Endothelial cell of umbilical vein (primary cell): ENCODE measurements around the gene PLCB4. TPM values are rescaled to one million over a fixed set of nuclear protein-coding genes. Genes with fewer than 3 reads are reported as not detected.

ENCODE experiments used
- BruUV-seq: library from RNA; stranded (reverse); fragments of 400-500 nt; replicated peaks from 2 replicates; lab custom pipeline; 2021; lab: Mats Ljungman, UMichigan
- CTCF ChIA-PET: fragments of 300-600, 350-600 bp; sonication (Branson Sonifier 250); formaldehyde crosslinking; loops from one replicate; lab custom pipeline; 2021; ENCODE audit warnings: antibody characterized with exemption, inconsistent platforms; lab: Charles Lee
- POLR2A ChIA-PET: fragments of 300-600, 350-600 bp; sonication (Branson Sonifier 250); formaldehyde crosslinking; loops from one replicate; lab custom pipeline; 2021; ENCODE audit warnings: antibody characterized with exemption, inconsistent platforms; lab: Charles Lee
- DNase-seq: peaks from one replicate; pipeline ENCODE4 v3.0.0-alpha.2; 2011; ENCODE audit warnings: low read depth, low spot score
- FAIRE-seq: peaks from 2 replicates; lab custom pipeline; 2011; peaks lifted over from hg19 to GRCh38; lab: Jason Lieb, UNC
- H2AFZ ChIP-seq: 2 replicates; pipeline ENCODE4 v1.6.0; 2012; ENCODE audit warnings: low read depth, low read length, control low read depth, inconsistent platforms
- H3K27ac ChIP-seq: 2 replicates; pipeline ENCODE4 v1.5.1; 2011; ENCODE audit warnings: low read depth, mild to moderate bottlenecking, control low read depth, low read length, moderate library complexity; ENCODE audit not compliant: insufficient read depth
- H3K27me3 ChIP-seq, 2 experiments: 2 replicates each; pipeline versions ENCODE4 v1.6.0 to v1.6.1; 2011; ENCODE audit warnings: low read length in 2 of 2, mixed read lengths in 1 of 2; ENCODE audit not compliant: control insufficient read depth in 2 of 2, insufficient read depth in 2 of 2
- H3K36me3 ChIP-seq, 2 experiments: 2 replicates in 1 of 2; 3 replicates in 1 of 2; pipeline ENCODE4 v1.5.1; 2011; ENCODE audit warnings: low read length in 2 of 2, mild to moderate bottlenecking in 1 of 2, moderate library complexity in 1 of 2; ENCODE audit not compliant: control insufficient read depth in 2 of 2, insufficient read depth in 2 of 2; ENCODE audit errors: extremely low read depth in 1 of 2
- H3K4me1 ChIP-seq: 3 replicates; pipeline ENCODE4 v1.5.1; 2011; ENCODE audit warnings: mild to moderate bottlenecking, low read length; ENCODE audit not compliant: control insufficient read depth, insufficient read depth; ENCODE audit errors: extremely low read depth
- H3K4me2 ChIP-seq: 2 replicates; pipeline ENCODE4 v1.6.1; 2011; ENCODE audit warnings: low read length, control low read depth, mixed read lengths; ENCODE audit not compliant: insufficient read depth
- H3K4me3 ChIP-seq, 3 experiments: fragments of 200-600 bp in 1 of 3; sonication (generic), shearing (Covaris generic) in 1 of 3; replicated peaks in 1 of 3; 2 replicates each; pipeline ENCODE4 v1.5.1; 2011 to 2016; ENCODE audit warnings: control low read depth in 3 of 3, low read length in 3 of 3, mild to moderate bottlenecking in 2 of 3, inconsistent platforms in 1 of 3, low read depth in 1 of 3, moderate library complexity in 1 of 3; ENCODE audit not compliant: insufficient read depth in 1 of 3
- H3K79me2 ChIP-seq: 2 replicates; pipeline ENCODE4 v1.6.0; 2012; ENCODE audit warnings: low read length, inconsistent platforms; ENCODE audit not compliant: control insufficient read depth, insufficient read depth
- H3K9ac ChIP-seq: replicated peaks from 2 replicates; pipeline ENCODE3; 2011; ENCODE audit warnings: low read length, control low read depth; ENCODE audit not compliant: insufficient read depth; ENCODE audit errors: extremely low read depth
- H3K9me1 ChIP-seq: replicated peaks from 3 replicates; pipeline ENCODE4 v1.6.0; 2011; ENCODE audit warnings: mild to moderate bottlenecking, low read length; ENCODE audit not compliant: control insufficient read depth, insufficient read depth; ENCODE audit errors: extremely low read depth
- H3K9me3 ChIP-seq: replicated peaks from 2 replicates; pipeline ENCODE4 v1.5.1; 2012; ENCODE audit warnings: low read length, inconsistent platforms; ENCODE audit not compliant: control insufficient read depth, insufficient read depth
- H4K20me1 ChIP-seq: replicated peaks from 2 replicates; pipeline ENCODE3; 2011; ENCODE audit warnings: mild to moderate bottlenecking, low read length; ENCODE audit not compliant: control insufficient read depth, insufficient read depth; ENCODE audit errors: extremely low read depth
- CTCF ChIP-seq, 2 donors: IDR thresholded peaks; 1 replicate in 1 of 2; 2 replicates in 1 of 2; pipeline ENCODE4 v1.5.1; 2011; ENCODE audit warnings: low read length in 2 of 2, mild to moderate bottlenecking in 2 of 2, moderate library complexity in 2 of 2, control low read depth in 1 of 2, inconsistent platforms in 1 of 2, low read depth in 1 of 2; ENCODE audit not compliant: insufficient read depth in 1 of 2; ENCODE audit errors: extremely low read depth in 1 of 2
- EZH2 ChIP-seq: IDR thresholded peaks from 2 replicates; pipeline ENCODE4 v1.6.1; 2012; ENCODE audit warnings: borderline replicate concordance, low read depth, mild to moderate bottlenecking, moderate library complexity, low read length, inconsistent platforms; ENCODE audit not compliant: severe bottlenecking
- FOS ChIP-seq: IDR thresholded peaks from 2 replicates; pipeline ENCODE4 v1.6.1; 2011; ENCODE audit warnings: mild to moderate bottlenecking, low read length, moderate library complexity, borderline replicate concordance; ENCODE audit not compliant: insufficient read depth
- GATA2 ChIP-seq: IDR thresholded peaks from 2 replicates; pipeline ENCODE4 v1.7.0; 2011; ENCODE audit warnings: low read depth, mild to moderate bottlenecking, moderate library complexity, mixed read lengths, low read length; ENCODE audit not compliant: insufficient read length, insufficient read depth
- JUN ChIP-seq: IDR thresholded peaks from 2 replicates; pipeline ENCODE4 v1.6.1; 2011; ENCODE audit warnings: borderline replicate concordance, low read depth; ENCODE audit not compliant: insufficient read length, insufficient read depth
- MAX ChIP-seq: IDR thresholded peaks from 2 replicates; pipeline ENCODE4 v1.6.1; 2011; ENCODE audit not compliant: insufficient read depth, insufficient read length
- MYC ChIP-seq: IDR thresholded peaks from one replicate; pipeline ENCODE4 v1.6.1; 2011; ENCODE audit warnings: mild to moderate bottlenecking, low read depth, low read length
- POLR2A ChIP-seq: IDR thresholded peaks from 2 replicates; pipeline ENCODE4 v1.6.1; 2012; ENCODE audit warnings: low read depth, mild to moderate bottlenecking, control low read depth, low read length
- POLR2AphosphoS5 ChIP-seq: IDR thresholded peaks from 2 replicates; pipeline ENCODE4 v1.6.1; 2012; ENCODE audit warnings: low read depth, mild to moderate bottlenecking, control low read depth, low read length, moderate library complexity; ENCODE audit not compliant: insufficient read depth
- dilution Hi-C: fragments of 300-500 bp; cut with MboI; formaldehyde crosslinking; loops from one replicate; pipeline ENCODE4 v1.15.0; 2019; ENCODE audit warnings: low sequenced_read_pairs; ENCODE audit not compliant: extremely low pct_ligation_motif_present
- intact Hi-C: fragments of 100-400 bp; cut with micrococcal nuclease; formaldehyde crosslinking; loops from one replicate; pipeline ENCODE4 v1.10.0; 2022
- polyA plus RNA-seq, 4 experiments: library from polyadenylated mRNA; depleted of rRNA in 3 of 4; stranded (reverse) in 3 of 4; unstranded in 1 of 4; fragments of >200 nt; gene quantifications; 2 replicates each; pipeline versions ENCODE4 v1.2.1 to v1.2.3, GENCODE V29; 2011 to 2012; ENCODE audit warnings: missing spikeins in 1 of 4
- total RNA-seq: library from RNA; stranded (reverse); gene quantifications from 2 replicates; pipeline ENCODE4 v1.2.3, GENCODE V29; 2021

Gene PLCB4
- total and polyA plus RNA-seq, 2 donors (not counting 3 experiments of a cell fraction or from before 2014, with no cell fraction given), result 0.37 to 1.7 TPM

- Histone ChIP-seq H4K20me1 (no peaks in the 10 kb centered on the region), H3K9ac (no peak overlapping the region), H3K4me1 (peaks cover 2% of the 10 kb centered on the region), H2AFZ (no peak overlapping the region), H3K79me2 (no peaks in the 10 kb centered on the region), H3K27me3 (no peaks in the 10 kb centered on the region), H3K36me3 (no peaks in the 10 kb centered on the region), H3K4me2 (no peak overlapping the region), H3K4me3 (no peak overlapping the region), H3K27ac (no peak overlapping the region), H3K9me1 (no peaks in the 10 kb centered on the region), H3K9me3 (no peaks in the 10 kb centered on the region)
- CTCF ChIA-PET, result interaction anchor here (1.0 to 5.6 kb wide), 12 partner anchors 10 to 504 kb away, joined by 3 to 776 read pairs (median 16); no protein-coding TSS in a partner anchor
- dilution Hi-C loops (no loop called here), intact Hi-C loops (loop anchor here (2.0 kb wide), 1 partner anchor 59 kb away; no protein-coding TSS in a partner anchor)
- TF ChIP-seq GATA2 (peak; percentile 31), POLR2AphosphoS5 (no peak), FOS (peak; percentile 36), MYC (no peak), JUN (no peak), EZH2 (no peak)
- BruUV-seq, result no TSS peak
- DNase-seq (peak; percentile 22), FAIRE-seq (peak; percentile 15)
- POLR2A ChIA-PET, result no interaction called here
Measured at GRCh38 chr20:9409352-9409751, 340.5 kb downstream of the PLCB4 start.

GRCh38 chr20:9409981-9410380 lies 341.1 kb downstream of the PLCB4 start:
- H3K27me3 ChIP-seq, result no peaks in the 10 kb centered on the region
- TF ChIP-seq JUN (no peak), CTCF (IDR thresholded peaks at IDR 0.05; ENCODE audit: extremely low read depth in 1 of 2, insufficient read depth in 1 of 2, low read depth in 1 of 2, low read length in 2 of 2) (no peak), MYC (no peak), GATA2 (no peak), MAX (no peak), POLR2AphosphoS5 (no peak), POLR2A (no peak), FOS (no peak), EZH2 (no peak)
- CTCF ChIA-PET, result interaction anchor here (0.8 to 5.6 kb wide), 8 partner anchors 9 to 503 kb away, joined by 3 to 776 read pairs (median 13); no protein-coding TSS in a partner anchor
- no peaks in the 10 kb centered on the region for H3K9me1 ChIP-seq
- BruUV-seq, result no TSS peak
- no peak overlapping the region for H3K27ac ChIP-seq
- dilution Hi-C loops (no loop called here), intact Hi-C loops (loop anchor here (2.0 kb wide), 1 partner anchor 59 kb away; no protein-coding TSS in a partner anchor)
- H3K79me2 ChIP-seq, result no peaks in the 10 kb centered on the region
- FAIRE-seq (no peak), DNase-seq (no peak)
- peaks cover 2% of the 10 kb centered on the region for H3K4me1 ChIP-seq
- H3K9ac ChIP-seq, result no peak overlapping the region
- H4K20me1 ChIP-seq, result no peaks in the 10 kb centered on the region
- no peak overlapping the region for H2AFZ ChIP-seq
- POLR2A ChIA-PET, result no interaction called here
- H3K9me3 ChIP-seq, result no peaks in the 10 kb centered on the region
- no peak overlapping the region for H3K4me2 ChIP-seq
- no peak overlapping the region for H3K4me3 ChIP-seq
- no peaks in the 10 kb centered on the region for H3K36me3 ChIP-seq
